Pancreas (tissue), 10 donors: ENCODE data around the gene SHC2. TPM values are rescaled to one million over a fixed set of nuclear protein-coding genes. Genes with fewer than 3 reads are reported as not detected.
"Not testable (repeated sequence)": the region's sequence is repeated elsewhere in the genome, so short reads cannot be mapped to it uniquely, and the experiment has no call there.

ENCODE experiments used
- ATAC-seq, 4 donors: fragments of 200-7000 bp; cut with Tn5 transposase; one replicate each; pipeline versions ENCODE4 v1.8.0 to v1.9.1; 2020; ENCODE audit warnings: mild to moderate bottlenecking in 4 of 4, moderate library complexity in 4 of 4
- DNase-seq, 6 donors: peaks; one replicate each; pipeline ENCODE4 v3.0.0-alpha.2; 2020
- FAIRE-seq: peaks from 2 replicates; lab custom pipeline; 2012; peaks lifted over from hg19 to GRCh38; lab: Jason Lieb, UNC
- H3K27ac ChIP-seq, 4 donors: fragments of 200-600 bp; sonication (generic); 1 replicate in 3 of 4; 2 replicates in 1 of 4; pipeline versions ENCODE4 v1.5.0 to v1.8.0; 2020
- H3K27me3 ChIP-seq, 4 donors: fragments of 200-600 bp; one replicate each; pipeline ENCODE4 v1.8.0; 2021
- H3K36me3 ChIP-seq, 3 donors: fragments of 200-600 bp; sonication (generic) in 1 of 3; one replicate each; pipeline versions ENCODE4 v1.5.0 to v1.8.0; 2020 to 2021
- H3K4me1 ChIP-seq, 3 donors: fragments of 200-600 bp; one replicate each; pipeline ENCODE4 v1.8.0; 2021
- H3K4me3 ChIP-seq, 4 donors: fragments of 200-600 bp; sonication (generic) in 2 of 4; one replicate each; pipeline versions ENCODE4 v1.5.0 to v1.8.0; 2020 to 2021
- H3K9me3 ChIP-seq, 4 donors: fragments of 200-600 bp; one replicate each; pipeline ENCODE4 v1.8.0; 2021
- WGBS, 2 donors: extraction: QIAGEN DNeasy Blood & Tissue Kit; methylation state at CpG; one replicate each; pipeline ENCODE4 v1.1.7; 2013; 5-methylcytosine and 5-hydroxymethylcytosine counted together
- intact Hi-C, 3 donors: fragments of 100-400 bp; cut with DNase I; formaldehyde crosslinking; loops; one replicate each; pipeline versions ENCODE4 v1.11.1 to v1.14.2; 2022
- polyA plus RNA-seq, 2 donors: library from polyadenylated mRNA; stranded (reverse); fragments of 200-250 nt; gene quantifications; one replicate each; pipeline ENCODE4 v1.2.3, GENCODE V29; 2013
- total RNA-seq, 6 donors: library from RNA; stranded (reverse); fragmentation: NEBNext Ultra II Directional in 4 of 6; extraction: Animal tissue kit (Norgen Biotek cat#: 25700) in 4 of 6; gene quantifications; one replicate each; pipeline versions ENCODE4 v1.2.1 to v1.2.4, GENCODE V29; 2021 to 2023
- TF ChIP-seq, protein P1 (sequence below), 4 donors: fragments of 200-600 bp; sonication (generic) in 3 of 4; IDR thresholded peaks; one replicate each; pipeline versions ENCODE4 v1.5.0 to v1.8.0; 2021; ENCODE audit warnings: antibody characterized with exemption in 4 of 4
- donor health status: healthy with polysubstance abuse.
- donor health status: DM: no; HTN: no; CAD: no; lungs with moderate emphysema.
- donor health status: DM: no; HTN: no; CAD: no.
- donor health status: control.
- donor health status: control.
- donor health status: Bipolar disorder and iron deficiency.
- donor health status: DM: yes; HTN: yes; CAD: no.
- donor health status: DM: no; HTN: no; CAD: no.
- donor health status: DM: no; HTN: no; CAD: no.
- donor health status: DM: yes; HTN: yes; CAD: no.

The SHC2 gene
- total and polyA plus RNA-seq, 8 donors = 76.2 to 382 (median 111) TPM

DNA sequence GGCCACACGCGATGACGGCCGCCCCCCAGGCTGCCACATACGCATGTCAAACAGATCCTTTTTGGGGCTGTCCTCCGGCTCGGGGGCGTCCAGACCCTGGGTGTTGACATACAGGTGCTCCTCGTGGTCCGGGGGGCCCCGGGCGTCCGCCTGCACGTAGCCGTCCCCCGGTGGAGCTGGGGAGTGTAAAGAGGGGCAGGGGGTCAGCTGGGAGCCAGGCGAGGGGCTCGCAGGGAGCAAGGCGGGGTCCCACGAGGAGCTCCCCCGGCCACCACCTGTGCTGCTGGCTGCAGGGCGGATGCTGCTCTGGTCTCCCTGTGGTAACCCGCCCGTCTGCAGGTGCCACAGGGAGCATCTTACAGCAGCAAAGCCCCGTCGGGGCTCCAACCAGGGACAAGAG, 35.8 kb downstream of the SHC2 start:
- intact Hi-C loops = no loop called here
- DNase-seq = peak in 2 of 6 donors; percentile 46 to 65
- Histone ChIP-seq H3K27me3 (no peaks in the 10 kb centered on the region), H3K27ac (no peak overlapping the region), H3K4me1 (no peaks in the 10 kb centered on the region), H3K4me3 (no peak overlapping the region), H3K9me3 (no peaks in the 10 kb centered on the region), H3K36me3 (peaks cover 0 to 3% (median 0%) of the 10 kb centered on the region in 3 donors)
- 94 to 96% methylated on average over 26 of the region's 26 CpGs for WGBS, 2 donors
- ATAC-seq = peak in 1 of 4 donors; percentile 20
- FAIRE-seq = no peak
- TF ChIP-seq, protein P1, sequence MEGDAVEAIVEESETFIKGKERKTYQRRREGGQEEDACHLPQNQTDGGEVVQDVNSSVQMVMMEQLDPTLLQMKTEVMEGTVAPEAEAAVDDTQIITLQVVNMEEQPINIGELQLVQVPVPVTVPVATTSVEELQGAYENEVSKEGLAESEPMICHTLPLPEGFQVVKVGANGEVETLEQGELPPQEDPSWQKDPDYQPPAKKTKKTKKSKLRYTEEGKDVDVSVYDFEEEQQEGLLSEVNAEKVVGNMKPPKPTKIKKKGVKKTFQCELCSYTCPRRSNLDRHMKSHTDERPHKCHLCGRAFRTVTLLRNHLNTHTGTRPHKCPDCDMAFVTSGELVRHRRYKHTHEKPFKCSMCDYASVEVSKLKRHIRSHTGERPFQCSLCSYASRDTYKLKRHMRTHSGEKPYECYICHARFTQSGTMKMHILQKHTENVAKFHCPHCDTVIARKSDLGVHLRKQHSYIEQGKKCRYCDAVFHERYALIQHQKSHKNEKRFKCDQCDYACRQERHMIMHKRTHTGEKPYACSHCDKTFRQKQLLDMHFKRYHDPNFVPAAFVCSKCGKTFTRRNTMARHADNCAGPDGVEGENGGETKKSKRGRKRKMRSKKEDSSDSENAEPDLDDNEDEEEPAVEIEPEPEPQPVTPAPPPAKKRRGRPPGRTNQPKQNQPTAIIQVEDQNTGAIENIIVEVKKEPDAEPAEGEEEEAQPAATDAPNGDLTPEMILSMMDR (IDR thresholded peaks at IDR 0.05) = no peak

DNA sequence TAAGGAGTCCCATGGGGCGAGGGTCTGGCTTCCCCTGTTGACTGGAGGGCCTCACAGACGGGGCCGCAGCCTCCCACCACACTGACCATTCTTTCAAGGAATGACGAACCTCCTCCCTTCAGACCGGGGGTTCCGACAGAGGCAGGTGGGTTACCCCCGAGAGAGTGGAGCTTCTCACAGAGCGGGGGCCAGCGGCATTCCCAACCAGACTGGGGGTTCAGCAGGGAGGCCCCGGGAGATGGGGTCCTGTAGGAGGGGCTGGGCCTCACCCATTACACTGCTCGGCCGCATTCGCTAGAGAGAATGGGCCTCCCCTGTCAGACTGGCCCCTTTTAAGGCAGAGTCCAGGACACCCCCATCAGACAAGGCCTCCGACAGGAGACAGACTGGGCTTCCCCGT, 36.3 kb downstream of the SHC2 start:
- ATAC-seq (peak in 1 of 4 donors; percentile 21), FAIRE-seq (no peak), DNase-seq (peak in 1 of 6 donors; percentile 45)
- intact Hi-C loops = no loop called here
- TF ChIP-seq, protein P1 (IDR thresholded peaks at IDR 0.05) = no peak
- Histone ChIP-seq H3K27ac (no peak overlapping the region), H3K9me3 (no peaks in the 10 kb centered on the region), H3K4me1 (no peaks in the 10 kb centered on the region), H3K27me3 (no peaks in the 10 kb centered on the region), H3K4me3 (no peak overlapping the region), H3K36me3 (peaks cover 0 to 3% (median 0%) of the 10 kb centered on the region in 3 donors)
- 95% methylated on average over 15 of the region's 15 CpGs for WGBS, 2 donors

DNA sequence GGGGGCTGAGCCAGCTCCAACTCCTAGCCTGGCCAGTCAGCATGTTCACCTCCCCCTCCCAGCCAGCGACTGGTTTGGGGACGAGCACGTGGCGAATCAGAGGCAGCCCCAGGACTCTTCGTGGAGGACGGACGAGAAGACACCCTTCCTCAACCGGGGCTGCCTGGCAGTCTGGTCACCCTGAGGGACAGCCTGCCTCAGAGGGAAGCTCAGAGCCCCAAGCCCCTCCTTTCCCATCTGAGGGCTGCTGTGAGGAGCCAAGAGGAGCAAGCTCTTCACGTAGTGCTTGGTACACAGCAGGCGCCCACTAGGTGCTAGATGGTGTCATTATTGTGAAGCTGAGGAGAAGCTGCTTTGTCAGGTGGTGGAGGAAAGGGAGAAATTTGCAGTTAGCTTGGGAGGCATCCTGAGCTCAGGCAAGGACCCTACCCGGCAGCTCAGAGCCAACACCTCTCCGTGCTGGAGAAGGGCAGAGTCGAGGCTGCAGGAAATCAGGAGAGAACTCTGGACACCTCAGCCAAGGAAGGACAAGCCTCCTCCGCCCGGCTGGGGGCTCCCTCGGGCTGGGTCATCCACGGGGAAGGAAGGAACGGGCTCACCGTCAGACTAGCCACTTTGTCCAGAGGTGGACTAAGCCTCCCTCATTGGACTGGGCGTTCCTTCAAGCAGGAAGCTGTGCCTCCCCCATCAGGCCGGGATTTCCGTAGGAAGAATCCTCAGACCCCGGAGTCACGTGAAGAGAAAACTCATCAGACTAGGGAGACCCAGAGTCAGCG, 37.0 kb downstream of the SHC2 start:
- Histone ChIP-seq H3K27me3 (no peaks in the 10 kb centered on the region), H3K4me3 (no peak overlapping the region), H3K36me3 (peaks cover 0 to 4% (median 3%) of the 10 kb centered on the region in 3 donors), H3K9me3 (no peaks in the 10 kb centered on the region), H3K4me1 (no peaks in the 10 kb centered on the region), H3K27ac (no peak overlapping the region)
- WGBS, 2 donors = 92% methylated on average over 25 of the region's 25 CpGs
- TF ChIP-seq, protein P1 (IDR thresholded peaks at IDR 0.05) = no peak
- intact Hi-C loops = no loop called here
- DNase-seq (peak in 1 of 6 donors; percentile 45), FAIRE-seq (no peak), ATAC-seq (no peak)

DNA sequence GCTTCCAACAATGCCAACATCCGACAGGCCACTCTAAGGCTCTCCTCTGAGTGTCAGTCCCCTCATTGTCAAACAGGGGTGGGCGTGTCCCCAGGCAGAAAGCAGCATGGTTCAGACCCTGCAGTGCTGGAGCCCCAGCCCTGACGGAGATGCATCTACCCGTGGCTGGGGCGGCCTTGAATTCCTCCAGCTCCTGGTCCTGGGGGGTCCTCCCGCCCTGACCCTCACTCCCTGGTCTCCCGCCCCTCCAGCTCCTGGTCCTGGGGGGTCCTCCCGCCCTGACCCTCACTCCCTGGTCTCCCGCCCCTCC, 38.0 kb downstream of the SHC2 start:
- FAIRE-seq, intact Hi-C loops, H3K36me3 ChIP-seq, H3K4me1 ChIP-seq, H3K9me3 ChIP-seq, H3K4me3 ChIP-seq, H3K27ac ChIP-seq, H3K27me3 ChIP-seq, ATAC-seq, DNase-seq: not testable (repeated sequence)
- WGBS, 2 donors = 86 to 91% methylated on average over 7 of the region's 9 CpGs

DNA sequence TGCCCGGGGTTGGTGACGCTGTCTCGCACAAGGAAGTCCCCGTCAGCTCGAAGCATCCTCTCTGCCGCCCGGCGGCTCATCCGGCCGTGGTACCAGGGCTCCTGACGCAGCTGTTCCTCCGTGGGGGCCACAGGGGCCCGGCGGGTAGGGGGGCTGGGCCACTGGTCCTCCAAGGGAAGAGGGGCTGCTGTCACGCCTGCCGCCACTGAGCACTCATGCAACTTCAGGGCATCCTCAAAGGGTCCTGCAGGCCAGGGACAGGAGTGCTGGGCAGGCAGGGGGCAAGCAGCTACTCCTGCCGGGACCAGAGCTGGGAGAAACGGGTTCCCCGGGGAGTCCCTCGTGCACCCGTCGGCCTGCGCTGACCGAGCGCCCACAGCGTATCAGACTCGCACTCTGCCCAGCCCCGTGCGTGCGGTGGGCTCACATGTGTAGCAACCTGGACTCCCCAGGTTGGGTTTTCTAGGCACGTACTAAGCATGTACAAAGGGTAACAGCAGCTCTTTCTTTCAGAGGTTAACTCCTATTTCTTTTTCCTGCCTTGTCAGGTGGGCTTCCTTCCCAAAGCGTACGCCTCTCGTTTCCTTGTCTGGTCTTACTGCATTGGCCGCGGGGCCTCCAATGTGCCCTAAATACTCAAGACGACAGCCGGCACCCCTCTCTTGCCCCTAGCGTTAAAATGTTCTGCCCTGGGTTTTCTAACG, 38.5 kb downstream of the SHC2 start:
- Histone ChIP-seq H3K4me3 (no peak overlapping the region), H3K9me3 (no peaks in the 10 kb centered on the region), H3K27me3 (no peaks in the 10 kb centered on the region), H3K4me1 (no peaks in the 10 kb centered on the region), H3K27ac (no peak overlapping the region), H3K36me3 (peaks cover 0 to 7% (median 3%) of the 10 kb centered on the region in 3 donors)
- intact Hi-C loops = no loop called here
- ATAC-seq = no peak
- TF ChIP-seq, protein P1 (IDR thresholded peaks at IDR 0.05) = no peak
- 88 to 89% methylated on average over 38 to 40 of the region's 40 CpGs for WGBS, 2 donors
- DNase-seq = peak in 1 of 6 donors; percentile 52
- no peak for FAIRE-seq
